ACC112 (cell line): Measurements from ENCODE around the gene F5.

ENCODE experiments used
- H2AFZ ChIP-seq: fragments of 200-600 bp; sonication (generic); one replicate; pipeline ENCODE4 v1.6.0; 2017; ENCODE audit warnings: antibody characterized with exemption, low read length; ENCODE audit not compliant: unreplicated experiment
- H3K27ac ChIP-seq: fragments of 200-600 bp; sonication (generic); 2 replicates; pipeline ENCODE4 v1.5.1; 2014; ENCODE audit warnings: low read depth, mild to moderate bottlenecking, antibody characterized with exemption, low read length, moderate library complexity
- H3K27me3 ChIP-seq: fragments of 200-600 bp; sonication (generic); 2 replicates; pipeline ENCODE4 v1.6.1; 2014; ENCODE audit warnings: mild to moderate bottlenecking, antibody characterized with exemption, low read length, moderate library complexity, mixed read lengths; ENCODE audit not compliant: insufficient read depth
- H3K36me3 ChIP-seq: fragments of 200-600 bp; sonication (generic); 2 replicates; pipeline ENCODE4 v1.6.1; 2016; ENCODE audit warnings: mild to moderate bottlenecking, antibody characterized with exemption, low read length, moderate library complexity, mixed read lengths; ENCODE audit not compliant: insufficient read depth
- H3K4me1 ChIP-seq: fragments of 200-600 bp; sonication (generic); one replicate; pipeline ENCODE4 v1.6.1; 2016; ENCODE audit warnings: low read length, mixed read lengths; ENCODE audit not compliant: insufficient read depth, unreplicated experiment, control insufficient read depth
- H3K4me3 ChIP-seq: fragments of 200-600 bp; sonication (generic); 2 replicates; pipeline ENCODE4 v1.5.1; 2014; ENCODE audit warnings: mild to moderate bottlenecking, low read depth, low read length
- H3K79me2 ChIP-seq: fragments of 200-600 bp; sonication (generic); one replicate; pipeline ENCODE4 v1.6.0; 2016; ENCODE audit warnings: low read length; ENCODE audit not compliant: control insufficient read depth, unreplicated experiment, insufficient read depth

Gene F5

DNA sequence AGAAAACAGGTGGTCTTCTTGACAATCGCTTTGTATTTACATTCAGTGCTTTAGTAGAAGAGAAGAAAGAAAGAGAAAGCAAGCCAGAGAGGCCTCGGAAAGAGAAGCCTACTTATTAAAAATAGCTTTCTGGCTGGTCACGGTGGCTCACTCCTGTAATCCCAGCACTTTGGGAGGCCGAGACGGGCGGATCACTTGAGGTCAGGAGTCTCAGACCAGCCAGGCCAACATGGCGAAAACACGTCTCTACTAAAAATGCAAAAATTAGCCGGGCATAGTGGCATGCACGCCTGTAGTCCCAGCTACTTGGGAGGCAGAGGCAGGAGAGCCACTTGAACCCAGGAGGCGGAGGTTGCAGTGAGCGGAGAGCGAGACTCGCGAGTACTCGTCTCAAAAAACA lies 98.7 kb downstream of the F5 start:
- Histone ChIP-seq H3K4me3 (peak overlapping the region; percentile 84), H3K27ac (peak overlapping the region; percentile 99), H3K4me1 (peaks cover 39% of the 10 kb centered on the region)

GRCh38 chr1:169487133-169487532 lies 99.1 kb downstream of the F5 start:
- Histone ChIP-seq H3K79me2 (peaks cover 30% of the 10 kb centered on the region), H2AFZ (no peak overlapping the region), H3K4me1 (peaks cover 40% of the 10 kb centered on the region), H3K36me3 (no peaks in the 10 kb centered on the region), H3K27ac (peak overlapping the region; percentile 99), H3K27me3 (no peaks in the 10 kb centered on the region), H3K4me3 (peak overlapping the region; percentile 84)

More for the DNA sequence above, 98.7 kb downstream of the F5 start:
- Histone ChIP-seq H3K27me3 (no peaks in the 10 kb centered on the region), H3K79me2 (peaks cover 26% of the 10 kb centered on the region), H2AFZ (no peak overlapping the region), H3K36me3 (no peaks in the 10 kb centered on the region)

DNA sequence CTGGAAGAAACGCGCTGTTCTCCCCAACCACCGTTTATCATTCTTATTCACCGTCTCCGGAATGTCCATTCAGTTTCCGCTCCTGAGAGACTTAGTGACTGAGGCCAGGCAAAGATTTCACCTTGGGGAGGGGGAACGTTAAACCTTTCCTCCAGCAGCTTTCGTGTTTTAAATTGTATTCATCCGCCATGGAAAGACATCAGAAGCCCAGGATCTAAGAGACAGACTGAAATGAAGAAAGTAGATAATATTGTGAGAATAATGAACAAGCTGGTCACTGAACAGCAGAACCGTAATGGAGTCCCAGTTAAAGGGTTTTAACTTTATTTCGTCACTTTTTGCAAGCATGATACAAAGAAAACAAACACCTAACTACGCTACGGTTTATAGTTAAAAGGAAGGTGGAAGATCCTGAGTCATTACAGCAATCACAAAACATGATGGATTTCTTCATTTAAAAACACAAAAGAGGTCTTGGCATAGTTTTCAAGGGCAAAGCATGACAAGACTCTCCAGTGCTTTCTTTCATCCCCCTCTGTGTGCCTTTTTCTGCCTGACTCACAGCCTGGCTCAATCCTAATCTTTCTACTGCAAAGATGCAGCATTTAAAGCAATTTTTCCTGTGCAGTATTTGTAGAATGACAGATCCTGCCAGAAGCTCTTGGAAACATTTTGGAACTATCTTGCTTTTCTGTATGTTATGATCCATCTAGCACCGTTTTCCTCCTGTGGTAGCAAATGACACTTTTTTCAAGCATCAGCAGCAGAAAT lies 99.8 kb downstream of the F5 start:
- Histone ChIP-seq H3K36me3 (no peaks in the 10 kb centered on the region), H3K27me3 (no peaks in the 10 kb centered on the region), H3K4me1 (peaks cover 40% of the 10 kb centered on the region), H2AFZ (peak overlapping the region; percentile 62), H3K4me3 (peak overlapping the region; percentile 84), H3K27ac (peak overlapping the region; percentile 99), H3K79me2 (peaks cover 33% of the 10 kb centered on the region)

DNA sequence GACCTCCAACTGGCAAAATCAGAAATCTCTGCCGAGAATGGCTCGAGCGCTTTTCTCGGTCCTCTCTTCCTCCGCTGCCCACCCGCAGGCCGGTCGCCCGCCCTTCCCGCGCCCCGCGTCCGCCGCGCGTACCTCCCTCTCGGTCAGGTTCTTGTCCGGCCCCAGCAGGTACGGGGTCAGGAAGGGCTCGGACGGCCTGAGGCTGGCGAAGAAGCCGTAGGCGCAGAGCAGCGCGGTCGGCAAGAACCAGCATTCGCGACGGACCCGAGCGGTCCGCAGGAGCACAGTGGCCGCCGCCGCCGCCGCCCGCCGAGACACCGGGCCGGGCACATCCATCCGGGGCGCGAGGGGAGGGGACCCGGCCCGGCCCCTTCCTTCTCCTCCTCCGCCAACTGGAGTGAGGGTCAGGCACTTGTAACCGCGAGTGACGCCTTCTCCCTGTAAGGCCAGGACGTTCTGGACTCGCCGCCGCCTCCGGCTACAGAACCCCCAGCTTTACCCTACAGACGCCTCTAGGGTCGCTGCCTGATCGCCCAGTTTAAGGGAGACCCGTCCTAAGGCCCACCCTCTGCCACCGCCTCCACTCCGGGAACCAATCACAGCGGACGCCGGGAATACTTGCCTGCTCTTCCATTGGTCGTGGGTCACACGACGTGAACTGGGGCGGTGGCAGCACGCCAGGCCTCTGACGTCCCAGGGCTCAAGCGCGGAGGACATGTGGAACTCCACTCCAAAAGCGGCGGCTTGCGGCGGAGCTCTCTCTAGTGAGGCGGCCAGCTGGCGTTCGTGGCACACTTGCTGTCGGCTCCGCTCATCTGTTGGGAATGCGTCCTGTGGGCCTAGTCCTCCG lies 100.6 kb downstream of the F5 start, which contains the start of gene SLC19A2:
Gene SLC19A2 (minus strand): TSS at position 514 of the 850 bp plus-strand sequence. CDS start 178 bp downstream, at position 336.
- H2AFZ ChIP-seq = peak within 1 kb of the TSS; percentile 79
- no peaks in the 10 kb centered on the region for H3K27me3 ChIP-seq
- H3K4me1 ChIP-seq = peaks cover 40% of the 10 kb centered on the region
- H3K79me2 ChIP-seq = peaks cover 41% of the 10 kb centered on the region
- H3K4me3 ChIP-seq = peak within 1 kb of the TSS; percentile 84
- peak within 1 kb of the TSS; percentile 99 for H3K27ac ChIP-seq
- no peaks in the 10 kb centered on the region for H3K36me3 ChIP-seq

DNA sequence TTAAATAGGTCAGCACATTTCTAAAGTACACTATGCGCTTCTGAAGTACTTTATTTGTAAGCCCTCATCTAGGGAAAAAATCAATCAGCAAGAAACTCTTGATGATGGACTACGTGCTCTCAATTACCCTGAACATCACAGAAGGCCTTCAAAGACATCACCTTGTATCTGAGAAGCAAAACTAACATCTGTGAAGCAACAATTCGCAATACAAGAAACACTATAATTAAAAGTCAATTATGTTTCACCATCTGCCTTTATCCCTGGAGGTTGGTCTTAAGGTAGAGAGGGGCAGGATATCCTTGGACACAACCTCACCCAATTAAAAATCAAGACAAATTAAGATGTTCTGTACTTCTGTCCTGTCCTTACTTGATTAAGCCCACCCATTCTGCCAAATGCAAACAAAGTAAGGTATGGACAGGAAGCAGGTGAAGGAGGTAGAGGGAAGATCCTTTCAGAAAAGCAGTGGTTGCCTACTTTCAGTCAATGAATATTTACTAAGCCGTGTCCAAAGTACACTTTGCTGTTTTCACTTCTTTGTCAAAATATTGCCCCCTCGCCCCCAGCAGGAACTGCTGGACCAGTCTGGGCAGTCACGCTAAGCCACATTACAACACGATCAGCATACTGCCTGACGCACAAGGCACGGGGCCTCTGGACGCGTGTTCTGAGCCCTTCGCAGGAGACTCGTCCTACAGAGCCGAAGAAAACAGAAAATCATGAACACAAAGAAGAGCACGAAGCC lies 101.4 kb downstream of the F5 start:
- Histone ChIP-seq H3K4me1 (peaks cover 40% of the 10 kb centered on the region), H3K36me3 (no peaks in the 10 kb centered on the region)

GRCh38 chr1:169484101-169484500 lies 102.2 kb downstream of the F5 start:
- H2AFZ ChIP-seq = no peak overlapping the region
- peaks cover 40% of the 10 kb centered on the region for H3K4me1 ChIP-seq
- no peaks in the 10 kb centered on the region for H3K27me3 ChIP-seq
- H3K79me2 ChIP-seq = peaks cover 49% of the 10 kb centered on the region
- peak overlapping the region; percentile 84 for H3K4me3 ChIP-seq
- H3K27ac ChIP-seq = peak overlapping the region; percentile 99
- no peaks in the 10 kb centered on the region for H3K36me3 ChIP-seq

More for the DNA sequence above, 101.4 kb downstream of the F5 start:
- H3K4me3 ChIP-seq = peak overlapping the region; percentile 84
- H3K27me3 ChIP-seq = no peaks in the 10 kb centered on the region
- H3K79me2 ChIP-seq = peaks cover 48% of the 10 kb centered on the region
- H2AFZ ChIP-seq = peak overlapping the region; percentile 79
- H3K27ac ChIP-seq = peak overlapping the region; percentile 99

- Histone ChIP-seq H3K27me3 (no peaks in the 10 kb centered on the region), H3K4me1 (peaks cover 40% of the 10 kb centered on the region), H3K79me2 (peaks cover 55% of the 10 kb centered on the region), H3K4me3 (peak overlapping the region; percentile 84), H3K27ac (peak overlapping the region; percentile 99; the same call in 1 of the 2 replicates), H3K36me3 (no peaks in the 10 kb centered on the region), H2AFZ (no peak overlapping the region)
These were observed 102.7 kb downstream of the F5 start for GRCh38 chr1:169483500-169483966.

- peaks cover 20% of the 10 kb centered on the region for H3K4me1 ChIP-seq
- no peaks in the 10 kb centered on the region for H3K27me3 ChIP-seq
- H2AFZ ChIP-seq = no peak overlapping the region
- H3K4me3 ChIP-seq = no peak overlapping the region
- peaks cover 6% of the 10 kb centered on the region; the same call in 1 of the 2 replicates for H3K36me3 ChIP-seq
- no peak overlapping the region for H3K27ac ChIP-seq
- peaks cover 53% of the 10 kb centered on the region for H3K79me2 ChIP-seq
These were observed 106.8 kb downstream of the F5 start for GRCh38 chr1:169479363-169480066.

- no peaks in the 10 kb centered on the region for H3K27me3 ChIP-seq
- no peak overlapping the region for H2AFZ ChIP-seq
- H3K4me1 ChIP-seq = peaks cover 7% of the 10 kb centered on the region
- peaks cover 40% of the 10 kb centered on the region for H3K79me2 ChIP-seq
- H3K27ac ChIP-seq = no peak overlapping the region
- peaks cover 6% of the 10 kb centered on the region; the same call in 1 of the 2 replicates for H3K36me3 ChIP-seq
- no peak overlapping the region for H3K4me3 ChIP-seq
These were observed 108.1 kb downstream of the F5 start for GRCh38 chr1:169478094-169478672.
